HG02943 (cell line): Measurements from ENCODE around the gene EEF1A2.

ENCODE experiments used
- ATAC-seq: cut with Tn5 transposase; IDR thresholded peaks from one replicate; pipeline ENCODE4 v1.9.1; 2021; ENCODE audit warnings: mild to moderate bottlenecking, low read depth, moderate library complexity; ENCODE audit not compliant: unreplicated experiment

Gene EEF1A2

DNA sequence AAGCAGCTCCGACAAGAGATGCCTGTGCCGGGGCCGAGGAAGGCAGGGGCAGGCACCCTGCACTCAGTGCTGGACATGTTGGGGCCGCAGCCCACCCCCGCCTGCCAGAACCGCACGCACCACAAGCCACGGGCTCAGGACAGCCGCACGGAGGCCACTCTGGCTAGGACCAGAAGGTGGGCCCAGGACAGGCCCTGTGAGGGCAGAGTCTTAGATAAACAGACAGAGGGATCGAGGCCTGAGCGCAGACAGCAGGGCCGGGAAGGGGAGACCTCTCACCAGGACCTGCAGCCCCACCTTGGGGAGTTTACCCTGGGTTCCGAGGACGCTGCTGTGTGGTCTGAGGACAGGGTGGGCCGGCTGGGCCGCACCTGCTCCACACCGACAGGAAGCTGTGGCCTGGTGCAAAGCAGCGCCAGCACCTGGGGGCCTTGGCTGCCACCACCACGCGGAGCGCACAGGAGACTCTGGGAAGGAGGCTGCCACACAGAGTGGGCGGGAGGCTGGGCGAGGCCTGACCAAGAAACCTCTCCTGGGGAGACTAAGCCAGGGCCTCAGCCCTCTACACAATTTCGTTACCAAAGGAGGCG is 58.4 kb downstream of the EEF1A2 start:
- ATAC-seq = no peak

DNA sequence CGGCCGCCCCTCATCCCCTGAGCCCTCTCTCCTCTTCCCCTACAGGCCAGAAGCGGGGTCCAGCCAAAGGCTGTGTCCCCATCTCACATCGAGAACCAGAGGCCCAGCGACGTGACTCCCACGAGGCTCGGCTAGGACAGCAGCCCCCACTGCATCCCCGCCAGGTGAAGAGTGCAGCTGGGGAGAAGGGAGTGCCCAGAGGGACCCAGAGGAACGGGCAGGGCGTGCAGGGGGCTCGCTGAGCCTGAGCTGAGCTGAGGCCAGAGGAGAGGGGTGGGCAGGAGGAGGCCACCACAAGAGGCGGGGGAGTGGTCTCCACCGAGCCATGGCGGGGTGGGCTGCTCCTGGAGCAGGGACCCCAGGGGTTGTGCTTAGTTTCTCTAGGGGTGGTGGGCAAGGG is 59.0 kb downstream of the EEF1A2 start:
- ATAC-seq = no peak

DNA sequence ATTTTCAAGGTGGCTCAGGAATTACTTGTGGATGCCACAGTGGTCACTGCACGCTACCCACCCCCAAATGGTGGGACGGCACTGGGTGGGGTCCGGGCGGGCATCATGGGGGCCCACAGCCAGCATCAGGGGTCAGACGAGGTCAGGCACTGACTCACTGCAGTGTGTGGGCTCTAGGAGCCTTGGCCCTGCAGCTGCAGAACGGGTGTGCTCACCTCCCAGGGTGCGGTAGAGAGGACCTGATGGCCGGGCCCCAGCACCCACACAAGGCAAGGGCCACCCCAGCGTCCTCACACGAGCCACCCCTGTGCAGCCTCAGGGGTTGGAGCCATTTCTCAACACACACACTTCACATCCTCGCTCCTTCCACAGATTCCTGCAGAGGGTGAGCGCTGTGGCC is 60.8 kb downstream of the EEF1A2 start:
- no peak for ATAC-seq
